ENCODE data around the gene TCP11L2. TPM values are rescaled to one million over a fixed set of nuclear protein-coding genes. Genes with fewer than 3 reads are reported as not detected.

The TCP11L2 gene
- polyA plus RNA-seq, 2 donors = 10.6 to 19.4 TPM

Other genes with a start within 250 kb of the TCP11L2 start
- gene NUAK1, start 163.8 kb upstream of the TCP11L2 start, polyA plus RNA-seq = under 1 TPM; 0.73 to 0.82 TPM
- 10 to 100 TPM; 19.9 to 54.8 TPM for gene CKAP4, start 54.7 kb upstream of the TCP11L2 start, polyA plus RNA-seq
- gene POLR3B, start 55.0 kb downstream of the TCP11L2 start, polyA plus RNA-seq = 1 to 10 TPM; 3.1 to 6.6 TPM

Data from esophagus (tissue), 2 donors.